H1 (cell line): ENCODE results near the gene LIX1L. TPM values are rescaled to one million over a fixed set of nuclear protein-coding genes. Genes with fewer than 3 reads are reported as not detected.

ENCODE experiments used
- JUND ChIP-seq: IDR thresholded peaks from 2 replicates; pipeline ENCODE4 v1.6.1; 2011; ENCODE audit warnings: mild to moderate bottlenecking, improper control_type of control experiment, low read length
- KDM1A ChIP-seq: fragments of 200-600, 300-600 bp; sonication (generic); IDR thresholded peaks from 2 replicates; pipeline ENCODE4 v1.7.1; 2016; ENCODE audit warnings: mild to moderate bottlenecking, low read length, borderline replicate concordance
- RAD21 ChIP-seq, 2 experiments: IDR thresholded peaks in 1 of 2; conservative IDR thresholded peaks in 1 of 2; 2 replicates each; pipeline ENCODE4 v1.6.1; 2011; ENCODE audit warnings: low read depth in 2 of 2, low read length in 2 of 2, improper control_type of control experiment in 1 of 2, inconsistent platforms in 1 of 2, mild to moderate bottlenecking in 1 of 2, moderate library complexity in 1 of 2
- RNF2 ChIP-seq: fragments of 200-900, 300-1000 bp; sonication (generic); IDR thresholded peaks from 2 replicates; pipeline ENCODE4 v1.7.1; 2016; ENCODE audit warnings: borderline replicate concordance, low read depth, mild to moderate bottlenecking, antibody characterized with exemption, low read length; ENCODE audit not compliant: poor library complexity, severe bottlenecking; ENCODE audit errors: missing control alignments
- SIX5 ChIP-seq: IDR thresholded peaks from 2 replicates; pipeline ENCODE4 v1.6.1; 2011; ENCODE audit warnings: mild to moderate bottlenecking, low read depth, low read length
- polyA plus RNA-seq, 7 experiments: library from polyadenylated mRNA; depleted of rRNA in 3 of 7; stranded (reverse) in 5 of 7; unstranded in 2 of 7; fragments of >200 nt in 5 of 7; fragments of 200-250 nt in 2 of 7; gene quantifications; 1 replicate in 5 of 7; 2 replicates in 1 of 7; 4 replicates in 1 of 7; pipeline versions ENCODE4 v1.2.1 to v1.2.3, GENCODE V29; 2011 to 2013; ENCODE audit warnings: missing spikeins in 2 of 7, mixed read lengths in 2 of 7
- total RNA-seq: library from RNA; stranded (reverse); fragmentation: NEBNext Ultra II Directional; extraction: Animal tissue kit (Norgen Biotek cat#: 25700); gene quantifications from 2 replicates; pipeline ENCODE4 v1.2.1, GENCODE V29; 2021

LIX1L gene
- total and polyA plus RNA-seq, 2 of the 8 experiments (the other 6 are each of a cell fraction or from before 2014, with no cell fraction given) = 2.9 to 3.7 TPM

DNA sequence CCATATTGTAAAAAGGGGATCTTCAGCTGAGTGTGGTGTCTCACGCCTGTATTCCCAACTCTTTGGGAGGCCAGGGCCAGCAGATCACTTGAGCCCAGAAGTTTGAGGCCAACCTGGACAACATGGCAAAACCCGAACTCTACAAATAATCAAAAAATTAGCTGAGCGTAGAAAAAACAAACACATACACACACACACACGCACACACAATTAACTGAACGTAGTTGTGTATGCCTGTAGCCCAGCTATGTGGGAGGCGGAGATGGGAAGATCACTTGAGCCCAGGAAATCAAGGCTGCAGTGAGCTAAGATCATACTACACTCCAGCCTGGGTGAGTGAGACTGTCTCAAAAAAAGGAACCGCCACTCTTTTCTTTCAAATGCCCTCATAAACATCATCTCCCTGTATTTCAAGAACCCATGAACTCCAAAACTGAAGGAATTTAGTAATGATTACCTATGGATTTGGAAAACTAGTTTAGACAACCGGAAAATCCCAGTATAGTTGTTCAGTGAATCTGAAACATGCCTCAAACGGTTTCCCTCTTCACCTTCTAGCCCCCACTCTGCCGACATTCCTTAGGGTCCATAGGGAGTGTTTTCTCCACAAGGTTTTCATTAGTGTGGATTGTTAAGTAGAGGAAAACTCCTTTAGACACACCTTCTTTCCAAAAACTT, 34.1 kb upstream of the LIX1L start (continued):
- TF ChIP-seq RAD21 (IDR thresholded peaks at IDR 0.05 in 1 of 2, conservative IDR thresholded peaks at IDR 0.05 in 1 of 2; ENCODE audit: low read depth in 2 of 2, low read length in 2 of 2) = no peak
- TF ChIP-seq JUND = no peak
- no peak for TF ChIP-seq KDM1A
- TF ChIP-seq RNF2 = no peak
- TF ChIP-seq SIX5 = no peak
